TTC549 (cell line): ENCODE results near the gene HDLBP.
"Not testable (repeated sequence)": the region's sequence is repeated elsewhere in the genome, so short reads cannot be mapped to it uniquely, and the experiment has no call there.

ENCODE experiments used
- FAIRE-seq: peaks from 2 replicates; lab custom pipeline; 2012; peaks lifted over from hg19 to GRCh38; lab: Jason Lieb, UNC

Gene HDLBP

GRCh38 chr2:241334813-241335212 lies 19.3 kb upstream of the HDLBP start:
- FAIRE-seq = no peak

DNA sequence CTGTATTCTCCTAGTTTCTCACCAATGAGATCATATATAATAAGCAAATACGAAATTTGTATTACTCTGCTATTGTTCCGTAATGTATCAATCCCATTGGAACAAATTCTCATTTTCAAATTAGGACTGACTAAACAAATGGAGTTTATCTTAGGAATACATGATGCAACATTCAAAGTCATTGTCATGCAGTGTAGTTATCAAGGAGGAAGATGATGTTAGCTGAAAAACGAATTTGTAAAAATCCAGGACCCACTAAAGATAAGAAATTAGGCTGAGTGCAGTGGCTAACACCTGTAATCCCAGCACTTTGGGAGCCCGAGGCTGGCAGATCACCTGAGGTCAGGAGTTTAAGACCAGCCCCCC lies 15.1 kb upstream of the HDLBP start:
- FAIRE-seq = no peak

- no peak for FAIRE-seq
These were observed 14.5 kb upstream of the HDLBP start for GRCh38 chr2:241329669-241330615.

GRCh38 chr2:241325257-241325656 lies 9.8 kb upstream of the HDLBP start:
- FAIRE-seq = no peak

DNA sequence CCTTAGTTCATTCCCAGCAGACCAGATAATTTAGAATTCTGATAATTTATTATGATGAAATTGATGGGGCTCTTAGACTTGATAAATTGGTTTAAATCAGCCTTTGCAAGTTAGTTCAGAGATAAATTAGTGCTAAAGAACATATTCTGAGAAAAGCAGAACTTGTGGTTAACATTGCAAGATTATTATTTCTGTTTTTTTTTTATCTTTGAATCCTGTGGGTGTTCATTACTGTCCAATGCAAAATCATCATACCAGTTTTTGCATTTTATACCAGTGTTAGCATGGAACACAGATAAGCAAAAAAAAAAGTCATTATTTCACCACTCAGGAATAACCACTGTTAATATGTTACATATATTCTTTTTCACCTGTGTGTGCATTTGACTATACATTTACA lies 9.3 kb upstream of the HDLBP start:
- no peak for FAIRE-seq

DNA sequence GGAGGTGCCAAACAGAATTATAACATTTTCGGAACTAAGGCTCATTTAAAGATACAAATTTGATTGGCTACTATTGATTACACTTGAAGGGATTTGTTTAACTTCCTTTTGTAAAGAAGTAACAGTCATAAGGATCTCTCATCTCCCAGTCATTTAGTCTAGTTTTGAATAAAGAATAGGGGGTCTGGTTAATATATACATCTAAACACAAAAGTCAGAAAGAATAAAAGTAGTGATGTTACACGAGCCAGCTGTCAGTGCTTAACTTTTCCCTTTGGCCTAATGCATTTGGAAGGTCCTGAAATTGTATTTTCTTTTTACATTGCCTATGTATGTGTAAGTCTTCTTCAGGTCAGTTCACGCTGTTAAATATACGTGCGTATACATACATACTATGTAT lies 8.3 kb upstream of the HDLBP start:
- FAIRE-seq = no peak

GRCh38 chr2:241321886-241322285 lies 6.4 kb upstream of the HDLBP start:
- FAIRE-seq = no peak

DNA sequence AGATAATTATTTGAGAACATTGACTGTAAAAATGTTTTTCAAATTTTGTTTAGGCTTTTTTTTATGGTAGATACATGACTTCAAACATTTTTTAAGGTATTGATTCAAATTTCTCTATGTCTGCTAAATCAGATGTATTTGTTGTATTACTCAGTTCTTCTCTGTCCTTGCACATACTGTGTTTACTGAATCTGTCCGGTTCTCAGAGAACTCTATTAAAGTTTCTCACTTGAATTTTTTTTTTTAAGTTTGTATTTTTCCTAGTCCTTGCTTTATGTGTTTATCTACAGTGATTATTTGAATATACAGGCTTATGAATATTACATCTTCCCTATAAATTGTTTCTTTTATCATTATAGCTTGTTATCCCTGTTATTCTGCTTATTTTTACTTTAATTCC lies 5.6 kb upstream of the HDLBP start:
- no peak for FAIRE-seq

DNA sequence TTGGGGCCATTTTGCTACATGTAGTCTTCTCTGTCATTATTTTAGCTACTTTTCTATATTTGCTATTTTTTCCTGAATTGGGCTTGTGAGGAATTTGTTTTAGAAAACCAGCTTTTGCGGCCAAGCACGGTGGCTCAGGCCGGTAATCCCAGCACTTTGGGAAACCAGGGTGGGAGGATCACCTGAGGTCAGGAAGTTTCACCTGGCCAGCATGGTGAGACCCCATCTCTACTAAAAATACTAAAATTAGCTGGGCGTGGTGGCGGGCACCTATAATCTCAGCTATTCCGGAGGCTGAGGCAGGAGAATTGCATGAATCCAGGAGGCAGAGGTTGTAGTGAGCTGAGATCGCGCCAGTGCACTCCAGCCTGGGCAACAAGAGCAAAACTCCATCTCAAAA lies 4.9 kb upstream of the HDLBP start:
- no peak for FAIRE-seq

GRCh38 chr2:241318830-241319229 lies 3.4 kb upstream of the HDLBP start:
- FAIRE-seq = not testable (repeated sequence)

DNA sequence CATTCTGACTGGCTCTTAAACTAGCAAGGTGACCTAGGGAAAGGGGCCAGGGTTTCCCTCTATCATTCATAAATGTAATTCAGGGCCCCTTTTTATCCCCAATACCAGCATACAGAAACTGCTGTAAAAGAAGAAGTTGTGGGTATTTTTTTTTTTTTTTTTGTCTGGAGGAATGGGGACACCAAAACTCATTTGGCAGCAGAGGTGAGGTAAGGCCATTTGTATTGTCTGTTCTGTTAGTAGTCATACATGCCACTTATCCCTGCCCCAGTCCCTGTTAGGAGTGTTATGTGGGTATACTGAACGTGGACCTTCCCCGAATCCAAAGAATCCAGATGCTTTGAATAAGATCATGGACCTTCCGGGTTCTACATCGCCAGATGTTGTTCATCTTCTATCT lies 1.9 kb upstream of the HDLBP start:
- FAIRE-seq = no peak

DNA sequence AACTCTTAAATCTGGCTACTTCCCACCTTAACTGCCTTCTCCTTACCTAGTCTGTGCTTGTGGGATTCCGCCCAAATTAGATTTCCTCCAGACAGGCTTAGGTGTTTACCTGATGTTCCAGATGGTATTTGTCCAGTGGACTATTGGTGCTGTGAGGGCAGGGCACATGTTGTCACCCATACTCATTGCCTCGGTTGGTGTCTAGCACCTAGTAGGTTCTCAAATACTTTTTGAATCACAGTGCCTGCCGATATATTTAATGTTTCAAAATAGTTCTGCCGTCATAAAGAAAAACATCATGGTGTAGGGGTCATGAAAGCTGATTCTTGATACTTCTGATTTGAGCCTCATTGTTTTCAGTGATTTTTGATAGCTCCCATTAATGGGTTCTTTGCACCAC lies 1.4 kb upstream of the HDLBP start:
- no peak for FAIRE-seq

- FAIRE-seq = no peak
These were observed 583 bp upstream of the HDLBP start, which contains the start of gene SEPTIN2 for GRCh38 chr2:241315879-241316631. Gene SEPTIN2 (plus strand): TSS chr2:241315925. CDS start chr2:241324233, 8,308 bp downstream.

GRCh38 chr2:241314226-241315092 lies 1.0 kb downstream of the HDLBP start:
- FAIRE-seq = no peak

DNA sequence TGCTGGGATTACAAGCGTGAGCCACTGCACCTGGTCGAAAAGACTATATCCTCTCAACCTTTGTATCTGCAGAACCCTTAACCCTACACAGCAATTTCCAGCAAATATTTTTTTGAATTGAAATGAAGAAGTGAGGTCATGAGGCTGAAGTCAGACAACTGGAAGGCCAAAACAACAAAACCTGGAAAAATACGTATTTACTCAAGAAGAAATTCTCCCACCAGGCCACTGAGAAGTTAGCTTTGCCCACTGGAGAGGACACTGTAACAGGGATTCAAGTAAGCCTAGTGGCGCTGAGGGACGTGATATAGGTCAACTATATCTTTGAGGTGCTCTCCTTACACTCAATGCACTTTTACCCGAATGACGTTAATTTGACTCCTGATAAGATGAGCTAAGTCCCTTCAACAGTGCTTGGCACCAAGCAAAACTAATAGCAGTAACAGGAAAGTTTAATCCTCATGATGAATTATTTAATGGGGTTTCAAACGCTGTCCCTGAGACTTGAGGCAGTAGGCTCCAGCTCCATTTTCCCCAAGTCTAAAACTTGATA lies 1.9 kb downstream of the HDLBP start:
- FAIRE-seq = no peak

- no peak for FAIRE-seq
These were observed 3.4 kb downstream of the HDLBP start for GRCh38 chr2:241312082-241312481.

DNA sequence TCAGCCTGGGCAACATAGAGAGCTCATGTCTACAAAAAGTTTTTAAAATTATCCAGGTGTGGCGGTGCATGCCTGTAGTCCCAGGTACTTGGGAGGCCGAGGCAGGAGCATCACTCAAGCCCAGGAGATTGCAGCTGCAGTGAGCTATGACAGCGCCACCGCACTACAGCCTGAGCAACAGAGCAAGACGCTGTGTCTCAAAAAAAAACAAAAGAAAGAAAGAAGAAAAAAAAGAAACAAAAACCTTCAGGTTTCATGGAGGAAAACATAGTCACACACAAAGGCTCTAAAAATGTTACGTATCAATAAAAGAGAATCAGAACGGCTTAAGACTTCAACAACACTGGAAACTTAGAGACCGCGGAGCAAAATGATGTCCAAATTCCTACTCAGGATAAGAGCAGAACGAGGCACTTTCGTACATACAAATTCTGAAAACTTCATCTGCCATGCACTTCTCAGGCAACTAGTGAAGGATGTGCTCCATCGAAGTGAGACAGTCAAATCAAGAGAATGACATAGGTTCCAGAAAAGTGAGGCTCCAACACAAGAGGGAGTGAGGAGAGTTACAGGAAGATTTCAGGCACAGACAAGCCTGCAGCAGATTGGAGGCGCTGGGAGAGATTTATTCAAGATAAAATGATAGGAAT lies 4.4 kb downstream of the HDLBP start:
- FAIRE-seq = no peak

- no peak for FAIRE-seq
These were observed 5.8 kb downstream of the HDLBP start for GRCh38 chr2:241309684-241310117.

DNA sequence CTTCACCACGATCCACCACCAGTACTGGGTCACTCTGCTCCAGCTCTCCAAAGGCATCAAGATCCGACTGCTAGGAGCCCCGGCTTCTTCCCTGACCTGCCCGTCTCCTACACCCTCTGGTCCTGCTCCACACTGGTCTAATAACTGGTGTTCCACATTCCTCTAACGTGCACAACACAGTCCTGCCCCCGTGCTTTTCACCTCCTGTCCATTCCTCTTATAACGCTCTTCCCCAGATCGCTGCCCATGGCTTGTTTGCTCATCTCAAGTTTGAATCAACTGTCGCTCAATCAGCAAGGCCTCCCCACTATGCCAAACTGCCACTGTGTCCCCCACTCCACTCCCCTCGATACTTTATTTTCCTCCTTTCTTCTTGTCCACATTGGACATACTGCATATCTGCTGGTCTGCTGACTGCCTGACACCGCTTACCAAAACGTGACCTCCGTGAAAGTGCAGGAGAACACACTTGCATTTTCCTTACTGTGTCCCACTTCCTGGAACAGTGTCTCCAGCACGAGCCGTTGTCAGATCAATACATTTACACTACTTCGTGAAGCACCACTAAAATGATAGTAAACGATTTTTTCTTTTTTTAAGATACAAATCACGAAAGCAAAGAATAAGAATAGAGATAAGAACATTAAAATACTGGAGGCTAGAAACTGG lies 6.5 kb downstream of the HDLBP start:
- no peak for FAIRE-seq

GRCh38 chr2:241308267-241308666 lies 7.2 kb downstream of the HDLBP start:
- no peak for FAIRE-seq

DNA sequence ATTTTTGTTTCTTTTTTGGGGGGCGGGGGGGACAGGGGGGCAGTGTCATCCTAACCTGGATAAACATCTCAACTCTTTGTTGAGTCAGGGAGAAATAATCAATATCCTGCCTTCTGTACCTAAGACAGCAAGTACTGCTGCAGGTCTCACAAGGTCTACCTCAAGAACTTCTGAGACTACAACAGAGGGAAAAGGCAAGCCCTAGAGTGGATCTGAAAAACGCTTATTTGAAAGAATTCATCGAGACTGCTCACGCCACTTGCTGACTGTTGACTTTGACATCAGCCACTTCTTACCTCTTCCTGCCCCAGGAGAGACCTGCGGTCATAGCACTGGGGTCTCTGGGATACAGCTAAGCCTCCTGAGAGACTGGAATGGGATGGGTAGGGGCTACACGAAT lies 8.4 kb downstream of the HDLBP start:
- no peak for FAIRE-seq
